Lower leg skin (tissue), 4 donors: ENCODE measurements around the gene TMSB4Y. TPM values are rescaled to one million over a fixed set of nuclear protein-coding genes. Genes with fewer than 3 reads are reported as not detected.
A peak's percentile ranks its signal among the peaks of the same experiment; 100 is the strongest.

Experiments
- DNase-seq, 2 donors: peaks; one replicate each; pipeline ENCODE4 v3.0.0-alpha.2; 2019; ENCODE audit warnings: low spot score in 2 of 2
- H3K4me3 ChIP-seq: fragments of 200-600 bp; sonication (generic); 2 replicates; pipeline ENCODE4 v1.5.1; 2017; ENCODE audit warnings: mild to moderate bottlenecking, low read depth; ENCODE audit not compliant: poor library complexity, severe bottlenecking
- POLR2A ChIP-seq, 2 donors: fragments of 450-650 bp; IDR thresholded peaks; one replicate each; pipeline ENCODE4 v1.6.1; 2016 to 2017; ENCODE audit warnings: antibody characterized with exemption in 2 of 2, mild to moderate bottlenecking in 1 of 2, moderate library complexity in 1 of 2
- WGBS, 2 donors: methylation state at CpG; one replicate each; pipeline ENCODE4 v1.1.5; 2018; 5-methylcytosine and 5-hydroxymethylcytosine counted together
- intact Hi-C: fragments of 100-400 bp; cut with DNase I; formaldehyde crosslinking; loops from one replicate; pipeline ENCODE4 v1.15.0; 2023; ENCODE audit warnings: low total_unique reads
- total RNA-seq, 4 donors: library from RNA; depleted of rRNA; stranded (reverse); fragments of >200 nt; gene quantifications; one replicate each; pipeline ENCODE4 v1.1.0, GENCODE V29; 2016
- TF ChIP-seq, protein P1 (sequence below), 3 donors: fragments of 450-650 bp; IDR thresholded peaks; one replicate each; pipeline ENCODE4 v1.5.1; 2016; ENCODE audit warnings: antibody characterized with exemption in 3 of 3, mild to moderate bottlenecking in 3 of 3, moderate library complexity in 2 of 3

The TMSB4Y gene
- 1 to 10 TPM in 2 of 4 donors, not detected in 2; 1.9 to 2.1 TPM for total RNA-seq

DNA sequence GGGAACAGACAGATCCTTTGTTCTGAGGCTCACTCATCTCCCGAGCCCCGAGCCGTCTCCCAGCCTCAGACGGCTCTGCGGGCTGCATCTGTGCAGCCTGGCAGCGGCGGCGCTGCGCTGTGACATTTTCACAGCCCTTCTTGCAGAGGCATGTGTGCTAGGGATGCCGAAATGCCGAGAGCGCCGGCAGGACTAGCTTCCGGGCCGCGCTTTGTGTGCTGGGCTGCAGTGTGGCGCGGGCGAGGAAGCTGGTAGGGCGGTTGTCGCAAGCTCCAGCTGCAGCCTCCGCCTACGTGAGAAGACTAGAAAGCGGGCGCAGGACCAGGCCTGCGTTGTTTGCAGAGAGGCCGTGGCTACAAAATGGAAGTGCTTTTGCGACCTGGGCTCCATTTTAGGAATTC, at the start of gene TMSB4Y:
Gene TMSB4Y, plus strand, starts transcription at position 332 of the 401 bp plus-strand sequence.
- TF ChIP-seq, protein P1, sequence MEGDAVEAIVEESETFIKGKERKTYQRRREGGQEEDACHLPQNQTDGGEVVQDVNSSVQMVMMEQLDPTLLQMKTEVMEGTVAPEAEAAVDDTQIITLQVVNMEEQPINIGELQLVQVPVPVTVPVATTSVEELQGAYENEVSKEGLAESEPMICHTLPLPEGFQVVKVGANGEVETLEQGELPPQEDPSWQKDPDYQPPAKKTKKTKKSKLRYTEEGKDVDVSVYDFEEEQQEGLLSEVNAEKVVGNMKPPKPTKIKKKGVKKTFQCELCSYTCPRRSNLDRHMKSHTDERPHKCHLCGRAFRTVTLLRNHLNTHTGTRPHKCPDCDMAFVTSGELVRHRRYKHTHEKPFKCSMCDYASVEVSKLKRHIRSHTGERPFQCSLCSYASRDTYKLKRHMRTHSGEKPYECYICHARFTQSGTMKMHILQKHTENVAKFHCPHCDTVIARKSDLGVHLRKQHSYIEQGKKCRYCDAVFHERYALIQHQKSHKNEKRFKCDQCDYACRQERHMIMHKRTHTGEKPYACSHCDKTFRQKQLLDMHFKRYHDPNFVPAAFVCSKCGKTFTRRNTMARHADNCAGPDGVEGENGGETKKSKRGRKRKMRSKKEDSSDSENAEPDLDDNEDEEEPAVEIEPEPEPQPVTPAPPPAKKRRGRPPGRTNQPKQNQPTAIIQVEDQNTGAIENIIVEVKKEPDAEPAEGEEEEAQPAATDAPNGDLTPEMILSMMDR (IDR thresholded peaks at IDR 0.05), result no peak
- no peak for TF ChIP-seq POLR2A (IDR thresholded peaks at IDR 0.05)
- WGBS, 2 donors, result 1% methylated on average over 26 of the region's 28 CpGs; no CpG with 5 or more reads in 1 of the 2 donors
- peak within 1 kb of the TSS; percentile 15 for H3K4me3 ChIP-seq
- peak in 1 of 2 donors; percentile 61 for DNase-seq
- intact Hi-C loops, result no loop called here

DNA sequence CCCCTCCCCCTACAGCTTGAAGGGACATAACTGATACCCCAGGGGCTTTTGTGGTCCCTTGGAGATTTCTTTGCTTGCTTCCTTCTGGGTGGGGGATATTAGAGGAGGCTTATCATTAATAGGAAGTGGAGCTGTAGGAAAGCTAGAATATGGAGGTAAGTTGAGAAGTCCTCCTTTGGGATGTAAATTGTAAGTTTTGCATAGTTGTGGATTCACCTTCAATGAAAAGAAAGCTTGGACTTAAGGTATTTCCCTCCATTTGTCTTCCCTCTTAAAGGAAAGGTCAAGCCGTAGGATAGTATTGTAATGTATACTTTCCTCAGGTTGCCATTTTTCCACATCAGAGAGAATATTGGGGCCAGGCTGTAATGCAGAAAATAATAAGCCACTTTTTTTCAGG, 39.5 kb upstream of the TMSB4Y start:
- DNase-seq, result no peak
- 90% methylated on average over 1 of the region's 1 CpG; no CpG with 5 or more reads in 1 of the 2 donors for WGBS, 2 donors
- intact Hi-C loops, result no loop called here
- TF ChIP-seq, protein P1 (IDR thresholded peaks at IDR 0.05), result no peak
- no peak for TF ChIP-seq POLR2A (IDR thresholded peaks at IDR 0.05)
- H3K4me3 ChIP-seq, result no peak overlapping the region

GRCh38 chrY:13671122-13671521, 32.6 kb upstream of the TMSB4Y start:
- no peak for DNase-seq
- 96% methylated on average over 2 of the region's 2 CpGs; no CpG with 5 or more reads in 1 of the 2 donors for WGBS, 2 donors
- TF ChIP-seq POLR2A (IDR thresholded peaks at IDR 0.05), result no peak
- TF ChIP-seq, protein P1 (IDR thresholded peaks at IDR 0.05), result no peak
- intact Hi-C loops, result no loop called here
- no peak overlapping the region for H3K4me3 ChIP-seq

DNA sequence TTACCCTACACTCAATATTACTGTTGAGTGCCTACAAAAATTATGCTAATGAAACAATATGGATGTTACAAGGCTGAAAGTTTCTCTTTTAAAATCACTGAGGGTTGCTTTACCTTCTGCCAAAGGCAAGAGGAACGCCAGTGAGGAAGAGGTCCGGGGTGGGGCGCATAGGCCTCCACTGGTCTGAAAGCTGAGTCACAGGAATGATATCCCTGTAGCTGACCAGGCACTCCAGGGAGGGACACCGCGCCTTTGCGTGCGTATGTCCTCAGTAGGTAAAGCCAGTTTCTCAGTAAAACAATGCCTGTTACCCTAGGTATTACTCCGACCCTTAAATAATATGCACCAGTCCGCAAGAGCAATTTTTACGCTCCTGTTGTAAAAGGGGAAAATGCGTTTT, 1.4 kb upstream of the TMSB4Y start:
- intact Hi-C loops, result no loop called here
- H3K4me3 ChIP-seq, result no peak overlapping the region
- 97% methylated on average over 11 of the region's 11 CpGs; no CpG with 5 or more reads in 1 of the 2 donors for WGBS, 2 donors
- no peak for DNase-seq
- TF ChIP-seq POLR2A (IDR thresholded peaks at IDR 0.05), result no peak
- TF ChIP-seq, protein P1 (IDR thresholded peaks at IDR 0.05), result no peak

DNA sequence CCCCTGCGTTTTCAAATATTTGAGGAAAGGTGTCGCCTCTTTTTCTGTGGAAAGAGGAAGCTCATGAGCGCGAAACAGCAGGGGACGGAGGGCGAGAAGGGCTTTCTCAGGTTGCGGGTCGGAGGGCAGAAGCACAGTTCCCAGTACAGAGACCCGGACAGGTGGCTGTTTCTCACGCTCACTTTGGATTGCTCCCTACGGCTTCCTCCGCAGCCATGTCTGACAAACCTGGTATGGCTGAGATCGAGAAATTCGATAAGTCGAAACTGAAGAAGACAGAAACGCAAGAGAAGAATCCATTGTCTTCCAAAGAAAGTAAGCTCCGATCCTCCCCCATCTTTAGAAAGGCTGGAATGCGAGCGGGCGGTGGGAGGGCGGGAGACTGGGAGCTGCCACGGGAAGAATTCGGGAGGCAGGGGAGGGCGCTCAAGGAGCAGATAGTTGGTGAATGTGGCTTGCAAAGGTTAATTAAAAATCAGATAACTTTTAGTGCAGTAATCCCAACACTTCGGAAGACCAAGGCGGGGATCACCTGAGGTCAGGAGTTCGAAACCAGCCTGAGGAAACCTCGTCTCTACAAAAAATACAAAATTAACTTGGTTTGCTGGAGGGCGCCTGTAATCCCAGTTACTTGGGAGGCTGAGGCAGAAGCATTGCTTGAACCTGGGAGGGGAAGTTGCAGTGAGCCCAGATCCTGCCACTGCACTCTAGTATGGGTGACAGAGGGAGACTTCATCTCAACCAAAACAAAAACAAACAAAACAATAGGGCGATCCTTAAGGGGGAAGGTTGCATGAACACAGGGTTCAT, 627 bp downstream of the TMSB4Y start:
- WGBS, 2 donors, result 0% methylated on average over 29 of the region's 30 CpGs; no CpG with 5 or more reads in 1 of the 2 donors
- H3K4me3 ChIP-seq, result peak overlapping the region; percentile 15
- TF ChIP-seq, protein P1 (IDR thresholded peaks at IDR 0.05), result no peak
- no peak for TF ChIP-seq POLR2A (IDR thresholded peaks at IDR 0.05)
- DNase-seq, result peak in 1 of 2 donors; percentile 15
- intact Hi-C loops, result no loop called here
